Activated effector memory CD4-positive, alpha-beta T cell treated with Interleukin-2 at 50 U/mL for 16 hours (primary cell): ENCODE measurements around the gene PAX8.
"Not testable (repeated sequence)": the region's sequence is repeated elsewhere in the genome, so short reads cannot be mapped to it uniquely, and the experiment has no call there.

Experiments used
- DNase-seq: peaks from one replicate; pipeline ENCODE4 v3.0.0-alpha.2; 2020

Gene PAX8

GRCh38 chr2:113288117-113288673, 9.5 kb upstream of the PAX8 start:
- not testable (repeated sequence) for DNase-seq

GRCh38 chr2:113285816-113286215, 7.1 kb upstream of the PAX8 start:
- DNase-seq = no peak

GRCh38 chr2:113284999-113285398, 6.3 kb upstream of the PAX8 start:
- not testable (repeated sequence) for DNase-seq

- DNase-seq = no peak
Observed at GRCh38 chr2:113284476-113284875, 5.8 kb upstream of the PAX8 start.

- no peak for DNase-seq
Observed at GRCh38 chr2:113283704-113284284, 5.1 kb upstream of the PAX8 start.

GRCh38 chr2:113282747-113283533, 4.2 kb upstream of the PAX8 start:
- no peak for DNase-seq

GRCh38 chr2:113281910-113282746, 3.4 kb upstream of the PAX8 start:
- no peak for DNase-seq

- no peak for DNase-seq
Observed at GRCh38 chr2:113278073-113278741, 514 bp downstream of the PAX8 start.

GRCh38 chr2:113277474-113278072, 1.1 kb downstream of the PAX8 start:
- DNase-seq = no peak

- no peak for DNase-seq
Observed at GRCh38 chr2:113276761-113277425, 1.8 kb downstream of the PAX8 start.

GRCh38 chr2:113276216-113276760, 2.4 kb downstream of the PAX8 start:
- no peak for DNase-seq

GRCh38 chr2:113275556-113276215, 3.0 kb downstream of the PAX8 start:
- DNase-seq = no peak

- no peak for DNase-seq
Observed at GRCh38 chr2:113274432-113274831, 4.3 kb downstream of the PAX8 start.

GRCh38 chr2:113273981-113274380, 4.7 kb downstream of the PAX8 start:
- DNase-seq = no peak

GRCh38 chr2:113273027-113273551, 5.6 kb downstream of the PAX8 start:
- no peak for DNase-seq

GRCh38 chr2:113272477-113272876, 6.2 kb downstream of the PAX8 start:
- DNase-seq = no peak

GRCh38 chr2:113268621-113269360, 9.9 kb downstream of the PAX8 start:
- DNase-seq = no peak

GRCh38 chr2:113266431-113266830, 12.3 kb downstream of the PAX8 start:
- DNase-seq = no peak

- DNase-seq = no peak
Observed at GRCh38 chr2:113264713-113265403, 13.9 kb downstream of the PAX8 start.
